ENCODE data around the gene STAP1. TPM values are rescaled to one million over a fixed set of nuclear protein-coding genes. Genes with fewer than 3 reads are reported as not detected.
A peak's percentile ranks its signal among the peaks of the same experiment; 100 is the strongest.

Gene STAP1
- total and polyA plus RNA-seq, 10 of the 15 experiments (the other 5 are each of a cell fraction or from before 2014, with no cell fraction given): 4.6 to 19.4 (median 9.4) TPM

GRCh38 chr4:67545199-67546003 is 13.1 kb upstream of the STAP1 start, which contains the start of gene CENPC:
CENPC (minus strand) TSS chr4:67545503; CDS start chr4:67545355, 148 bp downstream.
- FAIRE-seq: peak; percentile 89
- Histone ChIP-seq H3K79me2 (ENCODE audit: control insufficient read depth, insufficient read depth, low read length) (peaks cover 34% of the 10 kb centered on the region), H3K36me3 (ENCODE audit: control insufficient read depth in 2 of 2, insufficient read depth in 2 of 2, low read length in 1 of 2) (no peaks in the 10 kb centered on the region), H3K4me2 (ENCODE audit: control insufficient read depth, insufficient read depth) (peak within 1 kb of the TSS; percentile 76), H3K27ac (ENCODE audit: control insufficient read depth, insufficient read depth) (peak within 1 kb of the TSS; percentile 68), H4K20me1 (ENCODE audit: control insufficient read depth, insufficient read depth) (no peaks in the 10 kb centered on the region), H2AFZ (ENCODE audit: control insufficient read depth, low read depth, low read length) (peak within 1 kb of the TSS; percentile 85), H3K9me3 (replicated peaks; ENCODE audit: control insufficient read depth, insufficient read depth, low read length) (no peaks in the 10 kb centered on the region), H3K4me3 (peak within 1 kb of the TSS; percentile 95), H3K9ac (ENCODE audit: control insufficient read depth, insufficient read depth, low read length) (peak within 1 kb of the TSS; percentile 87), H3K27me3 (replicated peaks in 1 of 2; ENCODE audit: control insufficient read depth in 2 of 2, insufficient read depth in 2 of 2, low read length in 1 of 2) (no peaks in the 10 kb centered on the region), H3K4me1 (ENCODE audit: control insufficient read depth, insufficient read depth, low read length) (no peaks in the 10 kb centered on the region; the same call in 1 of the 2 replicates)
- peak; percentile 97 for ATAC-seq
- SMC1A ChIA-PET (ENCODE audit: uncharacterized antibody, unreplicated experiment): interaction anchor here (0.9 to 3.9 kb wide), 12 partner anchors 9 to 203 kb away, joined by 3 to 22 read pairs (median 5); no protein-coding TSS in a partner anchor
- under 1% methylated on average over 53 of the region's 53 CpGs for WGBS (ENCODE audit: insufficient coverage, insufficient replicate concordance, low lambda C conversion rate, missing lambda C conversion rate)
- POLR2A ChIA-PET: interaction anchor here (0.9 to 3.0 kb wide), 4 partner anchors 14 to 155 kb away, joined by 3 to 18 read pairs (median 5); partner anchors contain the start of genes STAP1 and UBA6
- intact Hi-C loops (cut with micrococcal nuclease; ENCODE audit: unreplicated experiment): loop anchor here (1.0 to 5.0 kb wide), 4 partner anchors 82 to 632 kb away; partner anchors contain the start of gene UBA6
- no TSS peak for BruUV-seq (replicated peaks)
- RAD21 ChIA-PET (ENCODE audit: unreplicated experiment): interaction anchor here (0.9 to 2.9 kb wide), 8 partner anchors 31 to 201 kb away, joined by 3 to 11 read pairs (median 4); partner anchors contain the start of gene UBA6
- in situ Hi-C loops (cut with MboI): loop anchor here (5.0 to 25.0 kb wide), 3 partner anchors 357 to 1092 kb away; no protein-coding TSS in a partner anchor
- peak; percentile 91 for DNase-seq (ENCODE audit: low read depth, low spot score)
- CTCF ChIA-PET: interaction anchor here (0.7 to 3.8 kb wide), 13 partner anchors 10 to 630 kb away, joined by 3 to 18 read pairs (median 4); partner anchors contain the start of genes STAP1 and UBA6
- TF ChIP-seq YBX1 (IDR thresholded peaks at IDR 0.05) (no peak), ZNF207 (IDR thresholded peaks at IDR 0.05; ENCODE audit: borderline replicate concordance) (0 out of 2 replicates have a peak, but pooled peaks have one; percentile 49), IRF3 (IDR thresholded peaks at IDR 0.05) (no peak), HCFC1 (IDR thresholded peaks at IDR 0.05; ENCODE audit: low read length) (peak; percentile 53), STAT1 (conservative IDR thresholded peaks at IDR 0.05) (no peak), NKRF (conservative IDR thresholded peaks at IDR 0.05) (peak; percentile 86), GATAD2B (conservative IDR thresholded peaks at IDR 0.05; ENCODE audit: low read depth) (peak; percentile 61), RELA (IDR thresholded peaks at IDR 0.05; ENCODE audit: borderline replicate concordance, partially characterized antibody) (peak; percentile 28), RAD21 (IDR thresholded peaks at IDR 0.05; ENCODE audit: insufficient read depth, low read depth, low read length) (no peak), GABPA (IDR thresholded peaks at IDR 0.05; ENCODE audit: low read depth) (peak; percentile 53; the same call in 1 of the 2 replicates), RAD51 (IDR thresholded peaks at IDR 0.05) (no peak), ZNF592 (IDR thresholded peaks at IDR 0.05) (no peak), POLR2AphosphoS2 (IDR thresholded peaks at IDR 0.05; ENCODE audit: low read depth, low read length) (0 out of 2 replicates have a peak, but pooled peaks have one; percentile 70)

Measured in GM12878 (cell line).